SU-DHL-6 (cell line): Measurements from ENCODE around the gene TLX3.

Experiments used
- CTCF ChIP-seq: fragments of 200-600 bp; sonication (generic); IDR thresholded peaks from one replicate; pipeline ENCODE4 v1.5.1; 2017; ENCODE audit warnings: antibody characterized with exemption, mild to moderate bottlenecking, low read length, moderate library complexity; ENCODE audit not compliant: insufficient read depth, poor library complexity, severe bottlenecking
- EZH2phosphoT487 ChIP-seq: fragments of 200-600 bp; sonication (generic), shearing (Covaris generic); conservative IDR thresholded peaks from 2 replicates; pipeline ENCODE4 v1.6.1; 2018; ENCODE audit warnings: mild to moderate bottlenecking, antibody characterized with exemption, low read length, moderate library complexity, mixed read lengths

- TF ChIP-seq CTCF (no peak), EZH2phosphoT487 (no peak)
Measured at GRCh38 chr5:171313481-171314206, 4.6 kb downstream of the TLX3 start.
